Bone marrow (tissue), 2 donors: Measurements from ENCODE around the gene OPTC.

Experiments
- DNase-seq, 2 donors: peaks; one replicate each; lab custom pipeline; 2025; lab: John Stamatoyannopoulos, UW

The OPTC gene

GRCh38 chr1:203491664-203492063 lies 2.3 kb upstream of the OPTC start:
- no peak for DNase-seq

GRCh38 chr1:203492082-203492747 lies 1.7 kb upstream of the OPTC start:
- DNase-seq, result no peak

- no peak for DNase-seq
These were observed 1.2 kb upstream of the OPTC start for GRCh38 chr1:203492748-203493130.

- no peak for DNase-seq
These were observed 1.9 kb downstream of the OPTC start for GRCh38 chr1:203495845-203496244.

GRCh38 chr1:203497269-203497777 lies 3.4 kb downstream of the OPTC start:
- DNase-seq, result no peak

GRCh38 chr1:203499643-203500278 lies 5.8 kb downstream of the OPTC start:
- no peak for DNase-seq

- DNase-seq, result no peak
These were observed 6.3 kb downstream of the OPTC start for GRCh38 chr1:203500279-203500678.

GRCh38 chr1:203503836-203504235 lies 9.9 kb downstream of the OPTC start:
- no peak for DNase-seq

- peak; percentile 43 to 71 for DNase-seq
These were observed 10.7 kb downstream of the OPTC start for GRCh38 chr1:203504400-203505250.

- DNase-seq, result no peak
These were observed 11.7 kb downstream of the OPTC start for GRCh38 chr1:203505526-203506204.

GRCh38 chr1:203506858-203507626 lies 13.1 kb downstream of the OPTC start:
- DNase-seq, result no peak

- DNase-seq, result no peak
These were observed 13.8 kb downstream of the OPTC start for GRCh38 chr1:203507759-203508158.

- DNase-seq, result no peak
These were observed 14.6 kb downstream of the OPTC start for GRCh38 chr1:203508463-203509073.

GRCh38 chr1:203509135-203509534 lies 15.2 kb downstream of the OPTC start:
- DNase-seq, result no peak

- DNase-seq, result no peak
These were observed 17.6 kb downstream of the OPTC start for GRCh38 chr1:203511513-203511912.

- no peak for DNase-seq
These were observed 18.0 kb downstream of the OPTC start for GRCh38 chr1:203511930-203512329.

- no peak for DNase-seq
These were observed 18.5 kb downstream of the OPTC start for GRCh38 chr1:203512517-203512847.

GRCh38 chr1:203512848-203513584 lies 19.1 kb downstream of the OPTC start:
- DNase-seq, result peak; percentile 27 to 78

GRCh38 chr1:203513585-203514031 lies 19.7 kb downstream of the OPTC start:
- no peak for DNase-seq

- DNase-seq, result no peak
These were observed 22.2 kb downstream of the OPTC start for GRCh38 chr1:203516184-203516583.
